Glomerular visceral epithelial cell (primary cell): ENCODE data around the gene PEX14.

Experiments
- DNase-seq: peaks from one replicate; pipeline ENCODE4 v3.0.0-alpha.2; 2016; ENCODE audit errors: extremely low spot score

The PEX14 gene

GRCh38 chr1:10516925-10517676 lies 42.4 kb downstream of the PEX14 start:
- DNase-seq, result no peak

- DNase-seq, result no peak
These were observed 42.9 kb downstream of the PEX14 start for GRCh38 chr1:10517677-10517982.

GRCh38 chr1:10519016-10519417 lies 44.3 kb downstream of the PEX14 start:
- peak; percentile 27 for DNase-seq

- no peak for DNase-seq
These were observed 45.7 kb downstream of the PEX14 start for GRCh38 chr1:10520497-10520896.

GRCh38 chr1:10520952-10521351 lies 46.2 kb downstream of the PEX14 start:
- DNase-seq, result no peak

GRCh38 chr1:10521537-10522157 lies 46.9 kb downstream of the PEX14 start:
- no peak for DNase-seq

GRCh38 chr1:10522322-10522860 lies 47.6 kb downstream of the PEX14 start:
- DNase-seq, result no peak

GRCh38 chr1:10525208-10525607 lies 50.5 kb downstream of the PEX14 start:
- DNase-seq, result no peak

GRCh38 chr1:10528066-10529014 lies 53.6 kb downstream of the PEX14 start:
- DNase-seq, result peak; percentile 95

- DNase-seq, result peak; percentile 35
These were observed 54.3 kb downstream of the PEX14 start for GRCh38 chr1:10529091-10529490.

- peak; percentile 21 for DNase-seq
These were observed 55.0 kb downstream of the PEX14 start for GRCh38 chr1:10529765-10530164.

GRCh38 chr1:10530281-10530740 lies 55.6 kb downstream of the PEX14 start:
- DNase-seq, result peak; percentile 87

GRCh38 chr1:10530756-10531495 lies 56.2 kb downstream of the PEX14 start:
- peak; percentile 88 for DNase-seq

GRCh38 chr1:10532362-10532761 lies 57.6 kb downstream of the PEX14 start:
- DNase-seq, result no peak

- no peak for DNase-seq
These were observed 59.8 kb downstream of the PEX14 start for GRCh38 chr1:10534519-10534918.

- no peak for DNase-seq
These were observed 61.5 kb downstream of the PEX14 start for GRCh38 chr1:10536133-10536770.

GRCh38 chr1:10537082-10537766 lies 62.5 kb downstream of the PEX14 start:
- DNase-seq, result no peak

- no peak for DNase-seq
These were observed 64.1 kb downstream of the PEX14 start for GRCh38 chr1:10538646-10539355.

- DNase-seq, result no peak
These were observed 64.8 kb downstream of the PEX14 start for GRCh38 chr1:10539411-10540043.
